ENCODE results near the gene MYO1F. TPM values are rescaled to one million over a fixed set of nuclear protein-coding genes. Genes with fewer than 3 reads are reported as not detected.
A peak's percentile ranks its signal among the peaks of the same experiment; 100 is the strongest.

The MYO1F gene
- polyA plus RNA-seq, 3 donors, result 121 to 707 (median 197) TPM

- Mint-ChIP-seq H3K4me1 (peaks cover 75% of the 10 kb centered on the region), H3K4me3 (peak overlapping the region; percentile 91 to 95), H3K27ac (peak overlapping the region; percentile 95 to 98 (median 97)), H3K9me3 (peaks cover 0 to 1% (median 0%) of the 10 kb centered on the region in 7 donors), H3K27me3 (ENCODE audit: low read depth in 3 of 3) (peaks cover 0 to 4% (median 2%) of the 10 kb centered on the region in 3 donors), H3K36me3 (peaks cover 29 to 55% of the 10 kb centered on the region in 2 donors)
- peak; percentile 29 to 48 (median 39) for DNase-seq
- H3K27ac ChIP-seq (ENCODE audit: low read depth in 1 of 2, low read length in 2 of 2), result peak overlapping the region; percentile 78 to 83
- peaks cover 90% of the 10 kb centered on the region for H3K79me2 ChIP-seq (ENCODE audit: insufficient read depth, low read length)
- H4K20me1 ChIP-seq (ENCODE audit: insufficient read depth, low read length), result peaks cover 43% of the 10 kb centered on the region
- WGBS (ENCODE audit: insufficient coverage), result 3% methylated on average over 7 of the region's 7 CpGs
- peaks cover 82 to 97% of the 10 kb centered on the region in 2 donors for H3K4me1 ChIP-seq (ENCODE audit: control insufficient read depth in 1 of 2, insufficient read depth in 2 of 2, low read length in 2 of 2)
- H3K36me3 ChIP-seq (replicated peaks in 1 of 2; ENCODE audit: control insufficient read depth in 1 of 2, insufficient read depth in 2 of 2, low read length in 2 of 2), result peaks cover 39 to 43% of the 10 kb centered on the region in 2 donors
- H2AFZ ChIP-seq (ENCODE audit: insufficient read depth, low read depth, low read length, poor library complexity, severe bottlenecking), result peak overlapping the region; percentile 40
- peak overlapping the region; percentile 60 for H3K9ac ChIP-seq (ENCODE audit: insufficient read depth, low read length, poor library complexity, severe bottlenecking)
- intact Hi-C loops (cut with micrococcal nuclease), result loop anchor here in 1 of 2 donors (10.0 kb wide), 1 partner anchor 55 kb away; the partner anchor contains the start of gene HNRNPM
- peak overlapping the region; percentile 67 to 87 (median 68) for H3K4me3 ChIP-seq (replicated peaks in 1 of 3; ENCODE audit: low read depth in 2 of 3, low read length in 3 of 3)
- H3K4me2 ChIP-seq (replicated peaks; ENCODE audit: extremely low read depth, low read length, poor library complexity, severe bottlenecking), result peak overlapping the region; percentile 85
- H3K27me3 ChIP-seq (ENCODE audit: control insufficient read depth in 2 of 2, insufficient read depth in 2 of 2, low read length in 2 of 2), result no peaks in the 10 kb centered on the region
- no peaks in the 10 kb centered on the region for H3K9me3 ChIP-seq (replicated peaks in 1 of 2; ENCODE audit: control insufficient read depth in 1 of 2, insufficient read depth in 1 of 2, low read length in 2 of 2)
- TF ChIP-seq CTCF (IDR thresholded peaks at IDR 0.05), result no peak
Observed at GRCh38 chr19:8500158-8500557, 77.1 kb downstream of the MYO1F start.

GRCh38 chr19:8499048-8499833, 78.0 kb downstream of the MYO1F start:
- Histone ChIP-seq H3K36me3 (replicated peaks in 1 of 2; ENCODE audit: control insufficient read depth in 1 of 2, insufficient read depth in 2 of 2, low read length in 2 of 2) (peaks cover 39 to 48% of the 10 kb centered on the region in 2 donors), H3K4me2 (replicated peaks; ENCODE audit: extremely low read depth, low read length, poor library complexity, severe bottlenecking) (peak overlapping the region; percentile 85), H3K27ac (ENCODE audit: low read depth in 1 of 2, low read length in 2 of 2) (peak overlapping the region; percentile 78 to 83), H3K9me3 (replicated peaks in 1 of 2; ENCODE audit: control insufficient read depth in 1 of 2, insufficient read depth in 1 of 2, low read length in 2 of 2) (no peaks in the 10 kb centered on the region), H3K4me3 (replicated peaks in 1 of 3; ENCODE audit: low read depth in 2 of 3, low read length in 3 of 3) (peak overlapping the region; percentile 67 to 87 (median 68)), H3K4me1 (ENCODE audit: control insufficient read depth in 1 of 2, insufficient read depth in 2 of 2, low read length in 2 of 2) (peaks cover 82 to 97% of the 10 kb centered on the region in 2 donors), H2AFZ (ENCODE audit: insufficient read depth, low read depth, low read length, poor library complexity, severe bottlenecking) (no peak overlapping the region), H3K79me2 (ENCODE audit: insufficient read depth, low read length) (peaks cover 100% of the 10 kb centered on the region), H4K20me1 (ENCODE audit: insufficient read depth, low read length) (peaks cover 43% of the 10 kb centered on the region), H3K27me3 (ENCODE audit: control insufficient read depth in 2 of 2, insufficient read depth in 2 of 2, low read length in 2 of 2) (no peaks in the 10 kb centered on the region), H3K9ac (ENCODE audit: insufficient read depth, low read length, poor library complexity, severe bottlenecking) (peak overlapping the region; percentile 60)
- no peak for TF ChIP-seq CTCF (IDR thresholded peaks at IDR 0.05)
- 76% methylated on average over 35 of the region's 41 CpGs for WGBS (ENCODE audit: insufficient coverage)
- peak overlapping the region; percentile 84 to 98 (median 97) for H3K27ac Mint-ChIP-seq
- H3K36me3 Mint-ChIP-seq, result peaks cover 31 to 63% of the 10 kb centered on the region in 2 donors
- H3K4me1 Mint-ChIP-seq, result peaks cover 74% of the 10 kb centered on the region
- peaks cover 0 to 1% (median 0%) of the 10 kb centered on the region in 7 donors for H3K9me3 Mint-ChIP-seq
- intact Hi-C loops (cut with micrococcal nuclease), result no loop called here
- H3K4me3 Mint-ChIP-seq, result peak overlapping the region; percentile 91 to 95
- peaks cover 0 to 4% (median 0%) of the 10 kb centered on the region in 3 donors for H3K27me3 Mint-ChIP-seq (ENCODE audit: low read depth in 3 of 3)
- no peak for DNase-seq

All from CD14-positive monocyte (primary cell).